GM23248 (cell line): ENCODE data around the gene SULT2A1. TPM values are rescaled to one million over a fixed set of nuclear protein-coding genes. Genes with fewer than 3 reads are reported as not detected.
"Not testable (repeated sequence)": the region's sequence is repeated elsewhere in the genome, so short reads cannot be mapped to it uniquely, and the experiment has no call there.

Experiments used
- DNase-seq: peaks from one replicate; pipeline ENCODE4 v3.0.0-alpha.2; 2015
- H2AFZ ChIP-seq: fragments of 200-600 bp; sonication (generic); 2 replicates; pipeline ENCODE4 v1.6.1; 2016; ENCODE audit warnings: antibody characterized with exemption
- H3F3A ChIP-seq: fragments of 200-600 bp; sonication (generic); 2 replicates; pipeline ENCODE4 v1.6.1; 2016; ENCODE audit warnings: mild to moderate bottlenecking, antibody characterized with exemption, mixed run types; ENCODE audit not compliant: insufficient read depth
- H3K27ac ChIP-seq: fragments of 200-600 bp; sonication (generic); 2 replicates; pipeline ENCODE4 v1.5.1; 2016; ENCODE audit warnings: mild to moderate bottlenecking
- H3K27me3 ChIP-seq: fragments of 200-600 bp; sonication (generic); replicated peaks from 2 replicates; pipeline ENCODE4 v1.6.1; 2016; ENCODE audit warnings: mild to moderate bottlenecking; ENCODE audit not compliant: insufficient read depth
- H3K36me3 ChIP-seq: fragments of 200-600 bp; sonication (generic); 2 replicates; pipeline ENCODE4 v1.6.1; 2016; ENCODE audit warnings: low read depth, mild to moderate bottlenecking
- H3K4me1 ChIP-seq: fragments of 200-600 bp; sonication (generic); 2 replicates; pipeline ENCODE4 v1.6.1; 2016; ENCODE audit warnings: mild to moderate bottlenecking; ENCODE audit not compliant: insufficient read depth
- H3K4me2 ChIP-seq: fragments of 200-600 bp; sonication (generic); one replicate; pipeline ENCODE4 v1.6.1; 2016; ENCODE audit warnings: mild to moderate bottlenecking; ENCODE audit not compliant: unreplicated experiment
- H3K4me3 ChIP-seq: fragments of 200-600 bp; sonication (generic); 2 replicates; pipeline ENCODE4 v1.5.1; 2016; ENCODE audit warnings: mild to moderate bottlenecking
- H3K79me2 ChIP-seq: fragments of 200-600 bp; sonication (generic); 2 replicates; pipeline ENCODE4 v1.6.1; 2016; ENCODE audit warnings: mild to moderate bottlenecking; ENCODE audit not compliant: insufficient read depth
- H3K9ac ChIP-seq: fragments of 200-600 bp; sonication (generic); 2 replicates; pipeline ENCODE4 v1.6.1; 2016; ENCODE audit warnings: mild to moderate bottlenecking
- H3K9me2 ChIP-seq: fragments of 200-600 bp; sonication (generic); 2 replicates; pipeline ENCODE4 v1.6.1; 2016; ENCODE audit warnings: mixed run types, mild to moderate bottlenecking, moderate library complexity; ENCODE audit not compliant: insufficient read depth
- H3K9me3 ChIP-seq: fragments of 200-600 bp; sonication (generic); one replicate; pipeline ENCODE4 v1.6.1; 2017; ENCODE audit warnings: low read depth
- H4K20me1 ChIP-seq: fragments of 200-600 bp; sonication (generic); 2 replicates; pipeline ENCODE4 v1.6.0; 2016; ENCODE audit not compliant: insufficient read depth
- EZH2 ChIP-seq: fragments of 200-600 bp; sonication (generic); IDR thresholded peaks from 2 replicates; pipeline ENCODE4 v1.6.1; 2018; ENCODE audit warnings: antibody characterized with exemption, mild to moderate bottlenecking; ENCODE audit not compliant: insufficient read depth, poor library complexity, severe bottlenecking
- EZH2phosphoT487 ChIP-seq: fragments of 200-600 bp; sonication (generic); IDR thresholded peaks from 2 replicates; pipeline ENCODE4 v1.6.1; 2018; ENCODE audit warnings: antibody characterized with exemption, moderate library complexity, mild to moderate bottlenecking, low read depth; ENCODE audit not compliant: insufficient read depth
- WGBS, 2 experiments: methylation state at CpG; one replicate each; pipeline ENCODE4 v1.1.6; 2015 to 2017; ENCODE audit warnings: low lambda C conversion rate in 2 of 2, low coverage in 1 of 2; ENCODE audit errors: missing lambda C conversion rate in 2 of 2; 5-methylcytosine and 5-hydroxymethylcytosine counted together
- in situ Hi-C: fragments of 300-500 bp; cut with MboI; formaldehyde crosslinking; loops from 2 replicates; pipeline ENCODE4 v1.15.0; 2020
- polyA plus RNA-seq: library from polyadenylated mRNA; unstranded; fragments of >200 nt; fragmentation: Nextera tagmentation; extraction: Ambion mirVana; gene quantifications from 2 replicates; pipeline ENCODE4 v1.2.1, GENCODE V29; 2016
- total RNA-seq: library from RNA; depleted of rRNA; stranded (reverse); fragments of >200 nt; shearing (Covaris generic); gene quantifications from 2 replicates; pipeline ENCODE4 v1.2.3, GENCODE V29; 2014; rRNA removed

Gene SULT2A1
- total RNA-seq (not detected in 2 replicates), polyA plus RNA-seq (not detected in 2 replicates)

DNA sequence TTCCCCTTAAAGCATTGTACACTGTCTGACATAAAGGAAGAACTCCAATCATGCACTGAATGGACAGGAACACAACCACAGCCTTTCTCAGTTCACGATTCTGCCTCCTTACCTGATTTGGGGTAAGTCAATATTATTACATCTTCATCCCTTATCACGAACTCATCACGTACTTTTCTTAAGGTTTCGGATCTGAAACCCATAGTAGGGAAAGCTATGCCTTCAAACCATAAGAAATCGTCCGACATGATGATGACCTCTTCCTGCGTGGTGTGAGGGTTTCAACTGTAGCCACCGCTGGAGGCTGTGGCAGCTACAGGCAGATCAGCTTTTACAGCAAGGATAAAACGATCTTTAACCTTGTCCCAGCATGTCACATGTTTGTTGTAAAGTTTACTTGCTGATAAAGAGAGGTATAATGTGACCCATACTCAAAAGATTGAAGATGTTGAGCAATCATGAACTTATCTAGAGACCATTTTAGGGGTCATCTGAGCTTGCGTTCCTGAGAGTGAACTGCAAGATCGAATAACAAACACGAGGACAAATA, at the start of gene SULT2A1:
Gene SULT2A1 (minus strand): TSS at position 306 of the 550 bp plus-strand sequence. CDS start 58 bp downstream, at position 248.
- H3K27ac ChIP-seq = no peak within 1 kb of the TSS
- no peak within 1 kb of the TSS for H3K9ac ChIP-seq
- H3K4me1 ChIP-seq = no peaks in the 10 kb centered on the region
- no peaks in the 10 kb centered on the region for H4K20me1 ChIP-seq
- no peaks in the 10 kb centered on the region for H3F3A ChIP-seq
- no peaks in the 10 kb centered on the region for H3K9me2 ChIP-seq
- H3K79me2 ChIP-seq = no peaks in the 10 kb centered on the region
- 49 to 52% methylated on average over 12 of the region's 12 CpGs for WGBS, 2 experiments
- no peak for DNase-seq
- no peaks in the 10 kb centered on the region for H3K36me3 ChIP-seq
- peaks cover 7% of the 10 kb centered on the region; the same call in 1 of the 2 replicates for H3K27me3 ChIP-seq
- TF ChIP-seq EZH2 = no peak
- no peak for TF ChIP-seq EZH2phosphoT487
- in situ Hi-C loops = loop anchor here (25.0 kb wide), 1 partner anchor 101 kb away; the partner anchor contains the start of genes BSPH1 and ELSPBP1
- no peaks in the 10 kb centered on the region for H3K9me3 ChIP-seq
- no peak within 1 kb of the TSS for H2AFZ ChIP-seq
- H3K4me3 ChIP-seq = no peak within 1 kb of the TSS
- no peak within 1 kb of the TSS for H3K4me2 ChIP-seq

GRCh38 chr19:47928581-47928980, 42.5 kb upstream of the SULT2A1 start:
- H3K9me2 ChIP-seq, H3K4me1 ChIP-seq, H4K20me1 ChIP-seq, H3K36me3 ChIP-seq, H3K4me2 ChIP-seq, H2AFZ ChIP-seq, H3K9me3 ChIP-seq, H3K27me3 ChIP-seq, DNase-seq, H3K79me2 ChIP-seq, H3K4me3 ChIP-seq, H3K9ac ChIP-seq, H3F3A ChIP-seq, in situ Hi-C loops, H3K27ac ChIP-seq: not testable (repeated sequence)
- WGBS, 2 experiments = 48 to 58% methylated on average over 7 to 12 of the region's 20 CpGs

DNA sequence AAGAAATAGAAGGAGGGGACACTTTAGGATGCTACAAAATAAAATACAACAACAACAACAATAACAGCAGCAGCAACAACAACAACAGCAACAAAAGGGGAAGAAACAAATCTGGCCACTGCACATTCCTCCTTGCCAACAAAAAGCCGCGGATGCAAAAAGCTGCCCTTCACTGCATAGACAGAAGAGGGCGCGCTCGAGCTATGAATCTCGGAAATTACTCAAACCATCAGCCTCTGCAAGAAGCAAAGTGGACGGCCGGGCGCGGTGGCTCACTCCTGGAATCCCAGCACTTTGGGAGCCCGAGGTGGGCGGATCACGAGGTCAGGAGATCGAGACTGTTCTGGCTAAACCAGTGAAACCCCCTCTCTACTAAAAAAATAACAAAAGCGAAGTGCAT, 34.0 kb upstream of the SULT2A1 start:
- H3K9me3 ChIP-seq, H3F3A ChIP-seq, H3K9ac ChIP-seq, H3K36me3 ChIP-seq, DNase-seq, H2AFZ ChIP-seq, in situ Hi-C loops, H3K4me2 ChIP-seq, H4K20me1 ChIP-seq, H3K27ac ChIP-seq, H3K79me2 ChIP-seq, H3K9me2 ChIP-seq, H3K4me3 ChIP-seq, H3K4me1 ChIP-seq, H3K27me3 ChIP-seq: not testable (repeated sequence)
- 1 to 2% methylated on average over 13 of the region's 15 CpGs for WGBS, 2 experiments

DNA sequence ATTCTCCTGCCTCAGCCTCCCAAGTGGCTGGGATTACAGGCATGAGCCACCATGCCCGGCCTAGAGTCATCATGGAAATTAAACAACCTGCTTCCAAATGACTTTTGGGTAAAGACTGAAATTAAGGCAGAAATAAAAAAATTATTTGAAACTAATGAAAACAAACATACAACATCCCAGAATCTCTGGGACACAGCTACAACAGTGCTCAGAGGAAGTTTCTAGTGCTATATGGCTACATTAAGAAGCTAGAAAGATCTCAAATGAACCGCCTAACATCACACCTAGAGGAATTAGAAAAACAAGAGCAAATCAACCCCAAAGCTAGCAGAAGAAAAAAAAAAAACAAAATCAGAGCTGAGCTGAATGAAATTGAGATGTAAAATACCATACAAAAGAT, 24.1 kb upstream of the SULT2A1 start:
- H3K27me3 ChIP-seq, H3K9me2 ChIP-seq, H4K20me1 ChIP-seq, in situ Hi-C loops, H3K4me2 ChIP-seq, H3F3A ChIP-seq, H3K9ac ChIP-seq, H2AFZ ChIP-seq, H3K27ac ChIP-seq, H3K4me1 ChIP-seq, DNase-seq, H3K4me3 ChIP-seq, H3K79me2 ChIP-seq, H3K9me3 ChIP-seq, H3K36me3 ChIP-seq: not testable (repeated sequence)
- WGBS, 2 experiments = 63 to 68% methylated on average over 1 of the region's 2 CpGs

DNA sequence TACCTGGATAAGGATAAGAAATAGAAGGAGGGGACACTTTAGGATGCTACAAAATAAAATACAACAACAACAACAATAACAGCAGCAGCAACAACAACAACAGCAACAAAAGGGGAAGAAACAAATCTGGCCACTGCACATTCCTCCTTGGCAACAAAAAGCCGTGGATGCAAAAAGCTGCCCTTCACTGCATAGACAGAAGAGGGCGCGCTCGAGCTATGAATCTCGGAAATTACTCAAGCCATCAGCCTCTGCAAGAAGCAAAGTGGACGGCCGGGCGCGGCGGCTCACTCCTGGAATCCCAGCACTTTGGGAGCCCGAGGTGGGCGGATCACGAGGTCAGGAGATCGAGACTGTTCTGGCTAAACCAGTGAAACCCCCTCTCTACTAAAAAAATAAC, 23.2 kb upstream of the SULT2A1 start:
- H3F3A ChIP-seq, H3K4me3 ChIP-seq, H3K4me2 ChIP-seq, H2AFZ ChIP-seq, DNase-seq, H3K27me3 ChIP-seq, H4K20me1 ChIP-seq, H3K9me2 ChIP-seq, H3K4me1 ChIP-seq, in situ Hi-C loops, H3K27ac ChIP-seq, H3K9ac ChIP-seq, H3K9me3 ChIP-seq, H3K36me3 ChIP-seq, H3K79me2 ChIP-seq: not testable (repeated sequence)
- 1 to 5% methylated on average over 5 of the region's 14 CpGs for WGBS, 2 experiments
